MM.1S (cell line): ENCODE data around the gene LPCAT3.

Source experiments
- CTCF ChIP-seq: fragments of 300-600 bp; sonication (generic); IDR thresholded peaks from 2 replicates; pipeline ENCODE4 v1.5.1; 2016; ENCODE audit warnings: antibody characterized with exemption, low read length, mixed read lengths
- EZH2 ChIP-seq: fragments of 300-600 bp; sonication (generic); optimal IDR thresholded peaks from 2 replicates; pipeline ENCODE3; 2017; ENCODE audit warnings: low read depth, mild to moderate bottlenecking, antibody characterized with exemption, low read length, mixed read lengths
- EZH2phosphoT487 ChIP-seq: fragments of 300-600 bp; sonication (generic); IDR thresholded peaks from 2 replicates; pipeline ENCODE4 v1.6.1; 2018; ENCODE audit warnings: antibody characterized with exemption, low read length

DNA sequence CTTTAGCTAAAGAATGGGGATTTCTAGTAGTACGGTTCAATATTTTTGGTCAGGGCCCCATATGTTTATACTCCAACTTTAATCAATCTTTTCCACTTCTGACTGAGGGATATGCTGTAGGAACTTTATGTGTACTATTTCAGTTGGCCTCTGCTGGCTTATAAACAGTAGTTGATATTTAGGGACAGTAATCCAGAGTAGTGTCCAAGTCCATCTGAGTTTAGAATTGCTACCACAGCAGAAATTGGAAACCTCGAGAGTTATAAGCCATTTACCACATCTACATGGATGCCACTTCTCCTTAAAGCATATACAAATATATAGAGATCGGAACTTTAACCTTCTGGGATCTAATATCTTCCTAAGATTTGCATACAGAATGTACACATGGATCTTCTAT is 11.6 kb downstream of the LPCAT3 start:
- TF ChIP-seq CTCF (no peak), EZH2 (no peak), EZH2phosphoT487 (no peak)
